SKM-1 (cell line): ENCODE results near the gene CFAP107.
"Not testable (repeated sequence)": the region's sequence is repeated elsewhere in the genome, so short reads cannot be mapped to it uniquely, and the experiment has no call there.

Source experiments
- DNase-seq: peaks from one replicate; lab custom pipeline; 2025; ENCODE audit not compliant: unreplicated experiment; lab: John Stamatoyannopoulos, UW

Gene CFAP107

GRCh38 chr1:12745992-12746323 lies at the start of gene CFAP107:
TSS of gene CFAP107 (plus strand) at chr1:12746200. CDS start at chr1:12746431, 231 bp downstream.
- DNase-seq, result no peak

GRCh38 chr1:12696658-12697057 lies 49.3 kb upstream of the CFAP107 start:
- no peak for DNase-seq

GRCh38 chr1:12697397-12697796 lies 48.6 kb upstream of the CFAP107 start:
- no peak for DNase-seq

GRCh38 chr1:12703821-12704451 lies 42.1 kb upstream of the CFAP107 start:
- DNase-seq, result no peak

- DNase-seq, result no peak
These were observed 39.9 kb upstream of the CFAP107 start for GRCh38 chr1:12706061-12706460.

- DNase-seq, result no peak
These were observed 37.5 kb upstream of the CFAP107 start for GRCh38 chr1:12708396-12709090.

- peak; percentile 45 for DNase-seq
These were observed 36.9 kb upstream of the CFAP107 start for GRCh38 chr1:12709091-12709491.

- no peak for DNase-seq
These were observed 36.3 kb upstream of the CFAP107 start for GRCh38 chr1:12709696-12710095.

GRCh38 chr1:12711536-12711935 lies 34.5 kb upstream of the CFAP107 start:
- no peak for DNase-seq

- no peak for DNase-seq
These were observed 33.9 kb upstream of the CFAP107 start for GRCh38 chr1:12712076-12712475.

GRCh38 chr1:12712929-12713328 lies 33.1 kb upstream of the CFAP107 start:
- DNase-seq, result no peak

GRCh38 chr1:12713651-12714050 lies 32.3 kb upstream of the CFAP107 start:
- not testable (repeated sequence) for DNase-seq

GRCh38 chr1:12714710-12715475 lies 31.1 kb upstream of the CFAP107 start:
- DNase-seq, result no peak

GRCh38 chr1:12715896-12716437 lies 30.0 kb upstream of the CFAP107 start, which contains the start of gene AADACL3:
TSS of gene AADACL3 (plus strand) at chr1:12716110. CDS start at chr1:12716177, 67 bp downstream.
- DNase-seq, result no peak

GRCh38 chr1:12717301-12717838 lies 28.6 kb upstream of the CFAP107 start:
- no peak for DNase-seq

GRCh38 chr1:12722626-12723025 lies 23.4 kb upstream of the CFAP107 start:
- DNase-seq, result no peak

GRCh38 chr1:12728391-12728790 lies 17.6 kb upstream of the CFAP107 start:
- DNase-seq, result no peak

GRCh38 chr1:12730156-12730555 lies 15.8 kb upstream of the CFAP107 start:
- no peak for DNase-seq

GRCh38 chr1:12731084-12731483 lies 14.9 kb upstream of the CFAP107 start:
- DNase-seq, result not testable (repeated sequence)

- no peak for DNase-seq
These were observed 11.3 kb upstream of the CFAP107 start for GRCh38 chr1:12734651-12735050.

GRCh38 chr1:12738934-12739333 lies 7.1 kb upstream of the CFAP107 start:
- DNase-seq, result no peak
